Endothelial cell of umbilical vein (primary cell): ENCODE results near the gene AGBL4. TPM values are rescaled to one million over a fixed set of nuclear protein-coding genes. Genes with fewer than 3 reads are reported as not detected.

Experiments used
- BruUV-seq: library from RNA; stranded (reverse); fragments of 400-500 nt; replicated peaks from 2 replicates; lab custom pipeline; 2021; lab: Mats Ljungman, UMichigan
- CTCF ChIA-PET: fragments of 300-600, 350-600 bp; sonication (Branson Sonifier 250); formaldehyde crosslinking; loops from one replicate; lab custom pipeline; 2021; ENCODE audit warnings: antibody characterized with exemption, inconsistent platforms; lab: Charles Lee
- POLR2A ChIA-PET: fragments of 300-600, 350-600 bp; sonication (Branson Sonifier 250); formaldehyde crosslinking; loops from one replicate; lab custom pipeline; 2021; ENCODE audit warnings: antibody characterized with exemption, inconsistent platforms; lab: Charles Lee
- DNase-seq: peaks from one replicate; pipeline ENCODE4 v3.0.0-alpha.2; 2011; ENCODE audit warnings: low read depth, low spot score
- FAIRE-seq: peaks from 2 replicates; lab custom pipeline; 2011; peaks lifted over from hg19 to GRCh38; lab: Jason Lieb, UNC
- H2AFZ ChIP-seq: 2 replicates; pipeline ENCODE4 v1.6.0; 2012; ENCODE audit warnings: low read depth, low read length, control low read depth, inconsistent platforms
- H3K27ac ChIP-seq: 2 replicates; pipeline ENCODE4 v1.5.1; 2011; ENCODE audit warnings: low read depth, mild to moderate bottlenecking, control low read depth, low read length, moderate library complexity; ENCODE audit not compliant: insufficient read depth
- H3K27me3 ChIP-seq, 2 experiments: 2 replicates each; pipeline versions ENCODE4 v1.6.0 to v1.6.1; 2011; ENCODE audit warnings: low read length in 2 of 2, mixed read lengths in 1 of 2; ENCODE audit not compliant: control insufficient read depth in 2 of 2, insufficient read depth in 2 of 2
- H3K36me3 ChIP-seq, 2 experiments: 2 replicates in 1 of 2; 3 replicates in 1 of 2; pipeline ENCODE4 v1.5.1; 2011; ENCODE audit warnings: low read length in 2 of 2, mild to moderate bottlenecking in 1 of 2, moderate library complexity in 1 of 2; ENCODE audit not compliant: control insufficient read depth in 2 of 2, insufficient read depth in 2 of 2; ENCODE audit errors: extremely low read depth in 1 of 2
- H3K4me1 ChIP-seq: 3 replicates; pipeline ENCODE4 v1.5.1; 2011; ENCODE audit warnings: mild to moderate bottlenecking, low read length; ENCODE audit not compliant: control insufficient read depth, insufficient read depth; ENCODE audit errors: extremely low read depth
- H3K4me2 ChIP-seq: 2 replicates; pipeline ENCODE4 v1.6.1; 2011; ENCODE audit warnings: low read length, control low read depth, mixed read lengths; ENCODE audit not compliant: insufficient read depth
- H3K4me3 ChIP-seq, 3 experiments: fragments of 200-600 bp in 1 of 3; sonication (generic), shearing (Covaris generic) in 1 of 3; replicated peaks in 1 of 3; 2 replicates each; pipeline ENCODE4 v1.5.1; 2011 to 2016; ENCODE audit warnings: control low read depth in 3 of 3, low read length in 3 of 3, mild to moderate bottlenecking in 2 of 3, inconsistent platforms in 1 of 3, low read depth in 1 of 3, moderate library complexity in 1 of 3; ENCODE audit not compliant: insufficient read depth in 1 of 3
- H3K79me2 ChIP-seq: 2 replicates; pipeline ENCODE4 v1.6.0; 2012; ENCODE audit warnings: low read length, inconsistent platforms; ENCODE audit not compliant: control insufficient read depth, insufficient read depth
- H3K9ac ChIP-seq: replicated peaks from 2 replicates; pipeline ENCODE3; 2011; ENCODE audit warnings: low read length, control low read depth; ENCODE audit not compliant: insufficient read depth; ENCODE audit errors: extremely low read depth
- H3K9me1 ChIP-seq: replicated peaks from 3 replicates; pipeline ENCODE4 v1.6.0; 2011; ENCODE audit warnings: mild to moderate bottlenecking, low read length; ENCODE audit not compliant: control insufficient read depth, insufficient read depth; ENCODE audit errors: extremely low read depth
- H3K9me3 ChIP-seq: replicated peaks from 2 replicates; pipeline ENCODE4 v1.5.1; 2012; ENCODE audit warnings: low read length, inconsistent platforms; ENCODE audit not compliant: control insufficient read depth, insufficient read depth
- H4K20me1 ChIP-seq: replicated peaks from 2 replicates; pipeline ENCODE3; 2011; ENCODE audit warnings: mild to moderate bottlenecking, low read length; ENCODE audit not compliant: control insufficient read depth, insufficient read depth; ENCODE audit errors: extremely low read depth
- EZH2 ChIP-seq: IDR thresholded peaks from 2 replicates; pipeline ENCODE4 v1.6.1; 2012; ENCODE audit warnings: borderline replicate concordance, low read depth, mild to moderate bottlenecking, moderate library complexity, low read length, inconsistent platforms; ENCODE audit not compliant: severe bottlenecking
- FOS ChIP-seq: IDR thresholded peaks from 2 replicates; pipeline ENCODE4 v1.6.1; 2011; ENCODE audit warnings: mild to moderate bottlenecking, low read length, moderate library complexity, borderline replicate concordance; ENCODE audit not compliant: insufficient read depth
- GATA2 ChIP-seq: IDR thresholded peaks from 2 replicates; pipeline ENCODE4 v1.7.0; 2011; ENCODE audit warnings: low read depth, mild to moderate bottlenecking, moderate library complexity, mixed read lengths, low read length; ENCODE audit not compliant: insufficient read length, insufficient read depth
- JUN ChIP-seq: IDR thresholded peaks from 2 replicates; pipeline ENCODE4 v1.6.1; 2011; ENCODE audit warnings: borderline replicate concordance, low read depth; ENCODE audit not compliant: insufficient read length, insufficient read depth
- MAX ChIP-seq: IDR thresholded peaks from 2 replicates; pipeline ENCODE4 v1.6.1; 2011; ENCODE audit not compliant: insufficient read depth, insufficient read length
- MYC ChIP-seq: IDR thresholded peaks from one replicate; pipeline ENCODE4 v1.6.1; 2011; ENCODE audit warnings: mild to moderate bottlenecking, low read depth, low read length
- POLR2A ChIP-seq: IDR thresholded peaks from 2 replicates; pipeline ENCODE4 v1.6.1; 2012; ENCODE audit warnings: low read depth, mild to moderate bottlenecking, control low read depth, low read length
- POLR2AphosphoS5 ChIP-seq: IDR thresholded peaks from 2 replicates; pipeline ENCODE4 v1.6.1; 2012; ENCODE audit warnings: low read depth, mild to moderate bottlenecking, control low read depth, low read length, moderate library complexity; ENCODE audit not compliant: insufficient read depth
- dilution Hi-C: fragments of 300-500 bp; cut with MboI; formaldehyde crosslinking; loops from one replicate; pipeline ENCODE4 v1.15.0; 2019; ENCODE audit warnings: low sequenced_read_pairs; ENCODE audit not compliant: extremely low pct_ligation_motif_present
- intact Hi-C: fragments of 100-400 bp; cut with micrococcal nuclease; formaldehyde crosslinking; loops from one replicate; pipeline ENCODE4 v1.10.0; 2022
- polyA plus RNA-seq, 4 experiments: library from polyadenylated mRNA; depleted of rRNA in 3 of 4; stranded (reverse) in 3 of 4; unstranded in 1 of 4; fragments of >200 nt; gene quantifications; 2 replicates each; pipeline versions ENCODE4 v1.2.1 to v1.2.3, GENCODE V29; 2011 to 2012; ENCODE audit warnings: missing spikeins in 1 of 4
- total RNA-seq: library from RNA; stranded (reverse); gene quantifications from 2 replicates; pipeline ENCODE4 v1.2.3, GENCODE V29; 2021
- TF ChIP-seq, protein P1 (sequence below), 2 donors: IDR thresholded peaks; 1 replicate in 1 of 2; 2 replicates in 1 of 2; pipeline ENCODE4 v1.5.1; 2011; ENCODE audit warnings: low read length in 2 of 2, mild to moderate bottlenecking in 2 of 2, moderate library complexity in 2 of 2, control low read depth in 1 of 2, inconsistent platforms in 1 of 2, low read depth in 1 of 2; ENCODE audit not compliant: insufficient read depth in 1 of 2; ENCODE audit errors: extremely low read depth in 1 of 2

The AGBL4 gene
- total and polyA plus RNA-seq, 2 donors (not counting 3 experiments of a cell fraction or from before 2014, with no cell fraction given): not detected

- TF ChIP-seq POLR2AphosphoS5 (no peak), POLR2A (no peak), FOS (no peak)
- BruUV-seq: no TSS peak
Observed at GRCh38 chr1:49358036-49358435, 665.7 kb downstream of the AGBL4 start.

GRCh38 chr1:49356594-49356993 lies 667.2 kb downstream of the AGBL4 start:
- no peaks in the 10 kb centered on the region for H3K4me1 ChIP-seq
- H3K79me2 ChIP-seq: no peaks in the 10 kb centered on the region
- H3K27ac ChIP-seq: no peak overlapping the region
- no peaks in the 10 kb centered on the region for H3K27me3 ChIP-seq
- no peak overlapping the region for H3K4me2 ChIP-seq
- ChIA-PET CTCF (no interaction called here), POLR2A (no interaction called here)
- FAIRE-seq: no peak
- H3K9ac ChIP-seq: no peak overlapping the region
- no peak for DNase-seq
- intact Hi-C loops: no loop called here
- H3K36me3 ChIP-seq: no peaks in the 10 kb centered on the region
- H3K9me1 ChIP-seq: no peaks in the 10 kb centered on the region
- no peak overlapping the region for H2AFZ ChIP-seq
- BruUV-seq: no TSS peak
- no peak for TF ChIP-seq FOS
- TF ChIP-seq, protein P1, sequence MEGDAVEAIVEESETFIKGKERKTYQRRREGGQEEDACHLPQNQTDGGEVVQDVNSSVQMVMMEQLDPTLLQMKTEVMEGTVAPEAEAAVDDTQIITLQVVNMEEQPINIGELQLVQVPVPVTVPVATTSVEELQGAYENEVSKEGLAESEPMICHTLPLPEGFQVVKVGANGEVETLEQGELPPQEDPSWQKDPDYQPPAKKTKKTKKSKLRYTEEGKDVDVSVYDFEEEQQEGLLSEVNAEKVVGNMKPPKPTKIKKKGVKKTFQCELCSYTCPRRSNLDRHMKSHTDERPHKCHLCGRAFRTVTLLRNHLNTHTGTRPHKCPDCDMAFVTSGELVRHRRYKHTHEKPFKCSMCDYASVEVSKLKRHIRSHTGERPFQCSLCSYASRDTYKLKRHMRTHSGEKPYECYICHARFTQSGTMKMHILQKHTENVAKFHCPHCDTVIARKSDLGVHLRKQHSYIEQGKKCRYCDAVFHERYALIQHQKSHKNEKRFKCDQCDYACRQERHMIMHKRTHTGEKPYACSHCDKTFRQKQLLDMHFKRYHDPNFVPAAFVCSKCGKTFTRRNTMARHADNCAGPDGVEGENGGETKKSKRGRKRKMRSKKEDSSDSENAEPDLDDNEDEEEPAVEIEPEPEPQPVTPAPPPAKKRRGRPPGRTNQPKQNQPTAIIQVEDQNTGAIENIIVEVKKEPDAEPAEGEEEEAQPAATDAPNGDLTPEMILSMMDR (IDR thresholded peaks at IDR 0.05; ENCODE audit: extremely low read depth in 1 of 2, insufficient read depth in 1 of 2, low read depth in 1 of 2, low read length in 2 of 2): no peak
- no peak for TF ChIP-seq JUN
- no peak for TF ChIP-seq GATA2
- no peak for TF ChIP-seq MAX
- TF ChIP-seq MYC: no peak
- TF ChIP-seq POLR2A: no peak
- no peak for TF ChIP-seq POLR2AphosphoS5
- no peak for TF ChIP-seq EZH2
- H3K4me3 ChIP-seq: no peak overlapping the region
- peaks cover 6% of the 10 kb centered on the region for H3K9me3 ChIP-seq
- dilution Hi-C loops: no loop called here
- H4K20me1 ChIP-seq: no peaks in the 10 kb centered on the region

More at GRCh38 chr1:49358036-49358435, 665.7 kb downstream of the AGBL4 start:
- Histone ChIP-seq H3K9me3 (peaks cover 6% of the 10 kb centered on the region), H3K4me1 (no peaks in the 10 kb centered on the region), H3K79me2 (no peaks in the 10 kb centered on the region), H3K4me2 (no peak overlapping the region), H3K27me3 (no peaks in the 10 kb centered on the region), H3K9ac (no peak overlapping the region), H3K9me1 (no peaks in the 10 kb centered on the region), H3K36me3 (no peaks in the 10 kb centered on the region), H2AFZ (no peak overlapping the region), H4K20me1 (no peaks in the 10 kb centered on the region), H3K27ac (no peak overlapping the region), H3K4me3 (no peak overlapping the region)
- intact Hi-C loops: no loop called here
- POLR2A ChIA-PET: no interaction called here
- DNase-seq: no peak
- CTCF ChIA-PET: no interaction called here
- no peak for FAIRE-seq
- dilution Hi-C loops: no loop called here
